A549 (cell line): ENCODE measurements around the gene POGK.

Experiments used
- CBX2 ChIP-seq: fragments of 200-600 bp; sonication (generic); IDR thresholded peaks from 2 replicates; pipeline ENCODE4 v1.6.1; 2016; ENCODE audit warnings: low read depth, mild to moderate bottlenecking, borderline replicate concordance
- POLR2A ChIP-seq: IDR thresholded peaks from 2 replicates; pipeline ENCODE4 v1.6.1; 2012; ENCODE audit warnings: mild to moderate bottlenecking, low read length

DNA sequence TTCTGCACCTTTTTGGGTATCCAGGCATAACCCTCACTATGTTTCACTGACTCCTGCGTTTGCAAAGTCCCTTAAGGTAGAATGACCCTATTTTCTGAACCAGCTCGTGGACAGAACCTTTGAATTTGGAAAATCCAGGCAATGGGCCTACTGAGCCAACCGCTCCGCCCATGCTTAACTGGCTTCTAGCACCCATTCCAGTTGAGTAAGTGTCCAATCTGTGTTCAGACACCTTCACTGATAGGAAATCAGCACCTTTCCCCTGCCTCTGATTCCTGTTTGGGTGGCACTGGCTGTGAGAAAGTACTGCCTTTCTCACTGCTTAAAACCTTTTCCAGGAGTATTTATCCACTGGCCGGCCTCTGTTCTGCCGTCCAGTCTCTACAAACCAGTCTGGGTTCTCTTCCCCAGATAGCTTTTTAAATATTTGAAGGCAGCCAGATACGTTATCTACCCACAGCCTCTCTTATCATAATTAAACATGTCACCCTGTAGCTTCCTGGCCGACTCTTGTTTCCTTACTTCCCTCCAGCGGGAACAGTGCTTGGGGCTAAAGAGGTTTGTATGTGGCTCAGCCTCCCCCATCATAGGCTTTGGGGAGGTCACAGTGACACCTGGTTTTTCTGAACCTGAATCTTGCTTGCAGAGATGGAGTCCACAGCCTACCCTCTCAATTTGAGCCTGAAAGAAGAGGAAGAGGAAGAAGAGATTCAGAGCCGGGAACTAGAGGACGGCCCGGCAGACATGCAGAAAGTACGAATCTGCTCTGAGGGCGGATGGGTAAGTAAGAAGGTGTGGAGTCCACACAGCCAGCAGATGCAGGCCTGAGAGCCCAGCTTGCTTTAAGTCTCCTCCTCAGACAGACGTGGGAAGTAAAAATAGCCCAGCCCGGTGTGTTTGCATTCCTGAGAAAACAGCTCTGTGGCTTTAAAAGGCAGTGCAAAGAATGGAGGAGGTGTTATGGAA lies 1.3 kb downstream of the POGK start:
- TF ChIP-seq CBX2 (no peak), POLR2A (no peak)
